ENCODE results near the gene PSMB5.

DNA sequence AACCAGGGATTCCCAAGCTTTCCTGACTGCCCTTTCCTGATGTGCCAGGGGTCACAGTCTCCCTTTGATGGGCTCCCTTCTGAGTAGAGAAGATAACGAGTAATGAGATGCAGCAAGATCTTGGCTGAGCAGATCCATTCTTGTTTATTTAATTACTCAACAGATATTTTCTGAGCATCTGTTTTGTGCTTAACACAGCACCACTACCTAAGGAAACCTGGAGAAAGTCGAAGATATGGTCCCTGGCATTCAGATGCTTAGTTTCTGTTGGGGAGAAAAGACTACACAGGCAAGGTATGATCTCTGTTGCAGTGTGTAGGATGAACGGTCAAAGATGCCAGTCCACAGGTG lies 56.2 kb downstream of the PSMB5 start:
- TF ChIP-seq, protein P1, sequence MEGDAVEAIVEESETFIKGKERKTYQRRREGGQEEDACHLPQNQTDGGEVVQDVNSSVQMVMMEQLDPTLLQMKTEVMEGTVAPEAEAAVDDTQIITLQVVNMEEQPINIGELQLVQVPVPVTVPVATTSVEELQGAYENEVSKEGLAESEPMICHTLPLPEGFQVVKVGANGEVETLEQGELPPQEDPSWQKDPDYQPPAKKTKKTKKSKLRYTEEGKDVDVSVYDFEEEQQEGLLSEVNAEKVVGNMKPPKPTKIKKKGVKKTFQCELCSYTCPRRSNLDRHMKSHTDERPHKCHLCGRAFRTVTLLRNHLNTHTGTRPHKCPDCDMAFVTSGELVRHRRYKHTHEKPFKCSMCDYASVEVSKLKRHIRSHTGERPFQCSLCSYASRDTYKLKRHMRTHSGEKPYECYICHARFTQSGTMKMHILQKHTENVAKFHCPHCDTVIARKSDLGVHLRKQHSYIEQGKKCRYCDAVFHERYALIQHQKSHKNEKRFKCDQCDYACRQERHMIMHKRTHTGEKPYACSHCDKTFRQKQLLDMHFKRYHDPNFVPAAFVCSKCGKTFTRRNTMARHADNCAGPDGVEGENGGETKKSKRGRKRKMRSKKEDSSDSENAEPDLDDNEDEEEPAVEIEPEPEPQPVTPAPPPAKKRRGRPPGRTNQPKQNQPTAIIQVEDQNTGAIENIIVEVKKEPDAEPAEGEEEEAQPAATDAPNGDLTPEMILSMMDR (IDR thresholded peaks at IDR 0.05) = no peak
- TF ChIP-seq EP300 (IDR thresholded peaks at IDR 0.05; ENCODE audit: low read depth) = no peak
- no peak for TF ChIP-seq POLR2A (IDR thresholded peaks at IDR 0.05)
- TF ChIP-seq POLR2AphosphoS5 (IDR thresholded peaks at IDR 0.05) = no peak
